Astrocyte of the spinal cord (primary cell): ENCODE results near the gene TEX35.

Experiments
- DNase-seq: peaks from one replicate; pipeline ENCODE4 v3.0.0; 2011; ENCODE audit warnings: low read depth, low spot score
- H3K4me3 ChIP-seq: 2 replicates; pipeline ENCODE4 v1.5.1; 2011; ENCODE audit warnings: low read depth, mild to moderate bottlenecking, low read length, moderate library complexity
- CTCF ChIP-seq: IDR thresholded peaks from 2 replicates; pipeline ENCODE4 v1.5.1; 2012; ENCODE audit warnings: low read depth, mild to moderate bottlenecking, low read length, inconsistent platforms
- in situ Hi-C: cut with HindIII; loops from 2 replicates; pipeline ENCODE4 v1.10.0; 2017; ENCODE audit warnings: low sequenced_read_pairs

Gene TEX35

GRCh38 chr1:178563099-178563820 lies 50.4 kb downstream of the TEX35 start:
- in situ Hi-C loops = no loop called here
- DNase-seq = no peak
- no peak for TF ChIP-seq CTCF
- H3K4me3 ChIP-seq = no peak overlapping the region

GRCh38 chr1:178564086-178564782 lies 51.3 kb downstream of the TEX35 start:
- in situ Hi-C loops = no loop called here
- peak; percentile 33 for DNase-seq

GRCh38 chr1:178564783-178565180 lies 51.9 kb downstream of the TEX35 start:
- no peak for TF ChIP-seq CTCF
- H3K4me3 ChIP-seq = no peak overlapping the region
- no peak for DNase-seq
- in situ Hi-C loops = no loop called here

More at GRCh38 chr1:178564086-178564782, 51.3 kb downstream of the TEX35 start:
- TF ChIP-seq CTCF = no peak
- no peak overlapping the region for H3K4me3 ChIP-seq

- no peak for DNase-seq
- H3K4me3 ChIP-seq = no peak overlapping the region
- in situ Hi-C loops = no loop called here
- TF ChIP-seq CTCF = no peak
Measured at GRCh38 chr1:178565586-178565985, 52.7 kb downstream of the TEX35 start.

- in situ Hi-C loops = no loop called here
Measured at GRCh38 chr1:178566187-178566586, 53.3 kb downstream of the TEX35 start.

GRCh38 chr1:178571807-178572206 lies 58.9 kb downstream of the TEX35 start:
- no peak for DNase-seq
- no peak overlapping the region for H3K4me3 ChIP-seq
- in situ Hi-C loops = no loop called here
- no peak for TF ChIP-seq CTCF

More at GRCh38 chr1:178566187-178566586, 53.3 kb downstream of the TEX35 start:
- DNase-seq = no peak
- no peak overlapping the region for H3K4me3 ChIP-seq
- TF ChIP-seq CTCF = no peak
